ENCODE data around the gene MSI2. TPM values are rescaled to one million over a fixed set of nuclear protein-coding genes. Genes with fewer than 3 reads are reported as not detected.

Gene MSI2
- polyA plus RNA-seq, 3 donors from 2014 or later, result 0.88 to 3.6 (median 2.4) TPM

- DNase-seq, result no peak
- Mint-ChIP-seq H3K27me3 (ENCODE audit: low read depth in 3 of 3) (peaks cover 0 to 3% (median 0%) of the 10 kb centered on the region in 3 donors), H3K9me3 (peaks cover 0 to 1% (median 0%) of the 10 kb centered on the region in 6 donors), H3K4me3 (no peak overlapping the region), H3K36me3 (peaks cover 0 to 9% (median 9%) of the 10 kb centered on the region in 3 donors), H3K27ac (peak overlapping the region in 1 of 6 donors; percentile 17), H3K4me1 (peaks cover 2 to 12% of the 10 kb centered on the region in 2 donors)
Measured at GRCh38 chr17:57327176-57327970, 71.0 kb downstream of the MSI2 start.

DNA sequence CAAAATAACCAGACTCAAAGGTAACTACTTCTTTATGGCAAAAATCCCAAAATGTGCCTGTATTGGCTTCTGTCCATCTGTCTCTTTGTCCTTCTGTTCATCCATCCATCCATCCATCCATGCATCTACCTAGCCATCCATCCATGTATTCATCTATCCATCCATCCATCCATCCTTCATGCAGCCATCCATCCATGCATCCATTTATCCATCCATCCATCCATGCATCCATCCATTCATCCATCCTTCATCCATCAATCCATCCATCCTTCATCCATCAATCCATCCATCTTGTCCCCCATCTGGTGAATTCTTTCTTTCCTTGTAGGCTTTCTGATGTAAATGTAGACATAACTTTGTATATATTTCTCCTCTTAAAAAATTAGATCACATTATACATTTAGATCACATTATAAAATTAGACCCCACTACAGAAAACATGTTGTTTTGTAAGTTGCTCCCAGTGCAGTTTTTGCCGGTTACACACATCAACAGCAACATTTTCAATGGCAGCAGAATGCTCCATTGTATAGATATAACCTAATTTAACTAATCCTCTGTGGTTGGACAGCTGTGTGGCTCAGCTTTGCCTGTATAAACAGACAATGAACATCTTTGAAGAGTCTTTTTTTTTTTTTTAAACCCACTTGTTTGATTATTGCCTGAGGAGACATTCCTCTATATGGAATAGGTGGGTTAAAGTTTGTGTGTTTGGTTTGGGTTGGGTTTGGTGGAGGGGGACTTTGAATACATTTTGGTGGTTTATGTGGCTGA lies 72.0 kb downstream of the MSI2 start:
- H3K9me3 Mint-ChIP-seq, result no peaks in the 10 kb centered on the region
- peaks cover 2 to 12% of the 10 kb centered on the region in 2 donors for H3K4me1 Mint-ChIP-seq
- H3K36me3 Mint-ChIP-seq, result peaks cover 0 to 9% (median 5%) of the 10 kb centered on the region in 3 donors
- H3K27me3 Mint-ChIP-seq (ENCODE audit: low read depth in 3 of 3), result peaks cover 0 to 1% (median 0%) of the 10 kb centered on the region in 3 donors
- no peak overlapping the region for H3K27ac Mint-ChIP-seq
- no peak overlapping the region for H3K4me3 Mint-ChIP-seq
- DNase-seq, result no peak

GRCh38 chr17:57329380-57330214 lies 73.3 kb downstream of the MSI2 start:
- Mint-ChIP-seq H3K9me3 (no peaks in the 10 kb centered on the region), H3K27ac (no peak overlapping the region), H3K4me1 (peaks cover 2 to 12% of the 10 kb centered on the region in 2 donors), H3K36me3 (peaks cover 0 to 8% (median 5%) of the 10 kb centered on the region in 3 donors), H3K27me3 (ENCODE audit: low read depth in 3 of 3) (peaks cover 0 to 1% (median 0%) of the 10 kb centered on the region in 3 donors), H3K4me3 (no peak overlapping the region)
- no peak for DNase-seq

- Mint-ChIP-seq H3K4me1 (peaks cover 2 to 12% of the 10 kb centered on the region in 2 donors), H3K27me3 (ENCODE audit: low read depth in 3 of 3) (no peaks in the 10 kb centered on the region), H3K4me3 (no peak overlapping the region), H3K36me3 (peaks cover 0 to 4% (median 4%) of the 10 kb centered on the region in 3 donors), H3K27ac (no peak overlapping the region), H3K9me3 (no peaks in the 10 kb centered on the region)
- DNase-seq, result no peak
Measured at GRCh38 chr17:57330587-57330986, 74.3 kb downstream of the MSI2 start.

DNA sequence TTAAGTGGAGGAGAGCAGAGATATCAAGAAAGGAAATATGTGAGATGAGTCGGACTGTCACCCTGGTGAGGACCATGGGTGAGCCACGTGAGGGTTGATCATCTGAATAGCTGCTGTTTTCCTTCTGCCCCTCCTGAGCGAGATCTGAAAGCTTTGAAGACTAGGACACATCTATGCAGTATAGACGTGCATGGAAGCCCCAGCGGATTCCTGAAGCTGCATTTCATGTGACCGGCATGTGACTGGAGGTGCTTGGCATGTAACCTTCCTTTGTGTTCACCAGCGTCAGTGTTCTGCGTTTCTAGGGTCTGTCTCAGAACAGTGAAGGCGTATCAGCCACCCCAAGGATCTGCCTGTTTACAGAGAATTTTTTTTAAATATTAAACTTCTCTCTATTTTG lies 75.1 kb downstream of the MSI2 start:
- DNase-seq, result no peak
- Mint-ChIP-seq H3K4me3 (no peak overlapping the region), H3K27me3 (ENCODE audit: low read depth in 3 of 3) (no peaks in the 10 kb centered on the region), H3K4me1 (peaks cover 6 to 12% of the 10 kb centered on the region in 2 donors), H3K9me3 (no peaks in the 10 kb centered on the region), H3K27ac (no peak overlapping the region), H3K36me3 (peaks cover 0 to 4% (median 0%) of the 10 kb centered on the region in 3 donors)

GRCh38 chr17:57332501-57332900 lies 76.2 kb downstream of the MSI2 start:
- Mint-ChIP-seq H3K4me1 (peaks cover 6 to 7% of the 10 kb centered on the region in 2 donors), H3K27ac (peak overlapping the region in 1 of 6 donors; percentile 18), H3K9me3 (no peaks in the 10 kb centered on the region), H3K36me3 (peaks cover 0 to 4% (median 0%) of the 10 kb centered on the region in 3 donors), H3K4me3 (no peak overlapping the region), H3K27me3 (ENCODE audit: low read depth in 3 of 3) (no peaks in the 10 kb centered on the region)
- DNase-seq, result no peak

- Mint-ChIP-seq H3K4me3 (no peak overlapping the region), H3K9me3 (no peaks in the 10 kb centered on the region), H3K4me1 (peaks cover 16 to 26% of the 10 kb centered on the region in 2 donors), H3K27me3 (ENCODE audit: low read depth in 3 of 3) (no peaks in the 10 kb centered on the region), H3K27ac (no peak overlapping the region), H3K36me3 (no peaks in the 10 kb centered on the region)
- no peak for DNase-seq
Measured at GRCh38 chr17:57335195-57335792, 79.0 kb downstream of the MSI2 start.

- H3K4me3 Mint-ChIP-seq, result no peak overlapping the region
- H3K4me1 Mint-ChIP-seq, result peaks cover 18 to 26% of the 10 kb centered on the region in 2 donors
Measured at GRCh38 chr17:57337390-57337789, 81.1 kb downstream of the MSI2 start.

GRCh38 chr17:57338257-57338914 lies 82.1 kb downstream of the MSI2 start:
- Mint-ChIP-seq H3K27ac (peak overlapping the region in 1 of 6 donors; percentile 51), H3K4me1 (peaks cover 22 to 26% of the 10 kb centered on the region in 2 donors), H3K4me3 (peak overlapping the region in 1 of 5 donors; percentile 36), H3K9me3 (no peaks in the 10 kb centered on the region), H3K36me3 (peaks cover 0 to 3% (median 0%) of the 10 kb centered on the region in 3 donors), H3K27me3 (ENCODE audit: low read depth in 3 of 3) (no peaks in the 10 kb centered on the region)
- no peak for DNase-seq

More at GRCh38 chr17:57337390-57337789, 81.1 kb downstream of the MSI2 start:
- Mint-ChIP-seq H3K36me3 (peaks cover 0 to 3% (median 0%) of the 10 kb centered on the region in 3 donors), H3K9me3 (no peaks in the 10 kb centered on the region), H3K27ac (no peak overlapping the region), H3K27me3 (ENCODE audit: low read depth in 3 of 3) (no peaks in the 10 kb centered on the region)
- no peak for DNase-seq

GRCh38 chr17:57340160-57340981 lies 84.0 kb downstream of the MSI2 start:
- Mint-ChIP-seq H3K4me1 (peaks cover 22 to 26% of the 10 kb centered on the region in 2 donors), H3K27me3 (ENCODE audit: low read depth in 3 of 3) (no peaks in the 10 kb centered on the region), H3K4me3 (no peak overlapping the region), H3K27ac (no peak overlapping the region), H3K9me3 (no peaks in the 10 kb centered on the region), H3K36me3 (peaks cover 0 to 3% (median 0%) of the 10 kb centered on the region in 3 donors)
- DNase-seq, result no peak

DNA sequence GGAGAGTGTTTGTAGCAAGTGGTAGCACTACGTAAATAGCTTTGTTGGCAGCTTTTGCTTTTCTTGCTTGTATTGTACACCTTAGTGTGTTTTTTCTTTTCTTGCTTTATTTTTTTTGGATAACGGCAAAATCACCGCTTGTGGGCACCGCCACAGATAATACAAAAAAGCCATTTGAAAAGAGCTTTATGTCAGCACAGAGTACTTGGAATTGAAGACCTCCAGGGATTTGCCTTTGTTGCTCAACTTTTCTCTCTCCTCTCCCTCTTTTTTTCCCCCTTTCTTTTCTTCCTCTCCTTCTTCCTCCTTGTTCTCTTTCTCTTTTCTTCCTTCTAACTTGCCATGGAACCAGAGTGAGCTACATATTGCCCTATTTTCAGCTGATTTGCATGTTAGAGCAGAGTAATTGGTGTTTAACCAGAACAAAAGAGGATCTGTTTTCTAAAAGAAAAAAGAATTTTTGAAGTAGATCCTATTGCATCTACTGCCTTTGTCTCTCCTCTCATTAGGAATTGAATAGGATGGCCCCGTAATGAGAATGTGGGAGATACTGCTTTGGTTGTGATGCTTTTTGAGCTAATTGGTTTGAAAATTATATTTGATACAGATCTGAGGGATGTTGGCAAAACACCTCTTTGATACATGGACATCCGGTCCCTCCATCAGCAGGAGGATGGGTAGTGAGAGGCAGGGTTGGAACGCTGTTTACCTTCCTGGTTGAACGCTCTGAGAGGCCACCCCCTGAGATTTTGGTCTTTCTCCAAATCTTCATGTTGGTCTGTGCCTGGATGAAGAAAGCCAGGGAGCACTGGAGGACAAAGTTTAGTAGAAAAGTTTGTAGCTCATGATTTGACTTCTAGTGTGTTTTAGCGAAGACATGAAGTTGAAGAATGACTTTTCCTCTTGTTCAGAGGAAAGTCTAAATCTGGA lies 85.6 kb downstream of the MSI2 start:
- Mint-ChIP-seq H3K27ac (no peak overlapping the region), H3K36me3 (peaks cover 0 to 3% (median 0%) of the 10 kb centered on the region in 3 donors), H3K9me3 (no peaks in the 10 kb centered on the region), H3K4me1 (peaks cover 22% of the 10 kb centered on the region in 2 donors), H3K4me3 (no peak overlapping the region), H3K27me3 (ENCODE audit: low read depth in 3 of 3) (no peaks in the 10 kb centered on the region)
- DNase-seq, result no peak

All from immature natural killer cell (primary cell).